ENCODE results near the gene FAM186B.

FAM186B gene

GRCh38 chr12:49542592-49543160, 62.8 kb downstream of the FAM186B start:
- H3K4me3 ChIP-seq (ENCODE audit: control insufficient read depth, low read depth, low read length): no peak overlapping the region
- TF ChIP-seq CTCF (conservative IDR thresholded peaks at IDR 0.05; ENCODE audit: control insufficient read depth, insufficient read depth, low read depth, low read length): no peak
- DNase-seq (ENCODE audit: low read depth): no peak

- no peak for DNase-seq (ENCODE audit: low read depth)
- TF ChIP-seq CTCF (conservative IDR thresholded peaks at IDR 0.05; ENCODE audit: control insufficient read depth, insufficient read depth, low read depth, low read length): no peak
- no peak overlapping the region for H3K4me3 ChIP-seq (ENCODE audit: control insufficient read depth, low read depth, low read length)
These were observed 63.4 kb downstream of the FAM186B start for GRCh38 chr12:49541911-49542505.

DNA sequence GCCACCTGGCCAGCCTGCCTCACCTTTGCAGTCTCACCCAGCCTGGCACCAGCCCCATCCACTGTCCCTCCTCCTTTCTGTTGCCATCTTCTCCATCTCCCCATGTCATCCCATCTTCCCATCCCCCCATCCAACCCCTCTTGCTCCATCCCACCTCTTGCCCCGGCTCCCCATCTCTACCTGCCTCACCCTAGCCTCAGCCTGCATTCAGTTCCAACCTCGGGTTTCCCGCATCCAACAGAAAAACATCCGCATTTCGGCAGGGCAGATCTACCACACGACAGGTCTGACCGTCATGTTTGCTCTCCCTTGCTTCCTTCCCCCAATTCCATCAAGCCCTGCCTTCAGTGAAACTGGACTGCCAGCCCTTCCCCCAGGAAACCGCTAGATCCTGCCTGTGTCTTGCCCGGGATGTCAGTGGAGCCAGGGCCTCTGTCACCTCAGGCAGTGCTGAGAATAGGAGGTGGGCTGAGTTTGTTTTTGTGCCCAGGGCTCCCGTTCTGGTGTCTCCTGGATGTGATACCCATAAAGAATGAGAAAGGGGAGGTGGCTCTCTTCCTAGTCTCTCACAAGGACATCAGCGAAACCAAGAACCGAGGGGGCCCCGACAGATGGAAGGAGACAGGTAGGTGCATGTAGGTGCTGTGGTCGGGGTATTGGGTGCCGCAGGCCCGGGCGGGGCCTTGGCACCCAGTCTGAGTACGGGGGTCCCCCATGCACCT, 64.1 kb downstream of the FAM186B start:
- no peak for TF ChIP-seq CTCF (conservative IDR thresholded peaks at IDR 0.05; ENCODE audit: control insufficient read depth, insufficient read depth, low read depth, low read length)
- DNase-seq (ENCODE audit: low read depth): no peak
- H3K4me3 ChIP-seq (ENCODE audit: control insufficient read depth, low read depth, low read length): no peak overlapping the region

GRCh38 chr12:49540229-49541139, 65.0 kb downstream of the FAM186B start:
- no peak for TF ChIP-seq CTCF (conservative IDR thresholded peaks at IDR 0.05; ENCODE audit: control insufficient read depth, insufficient read depth, low read depth, low read length)
- no peak for DNase-seq (ENCODE audit: low read depth)
- no peak overlapping the region for H3K4me3 ChIP-seq (ENCODE audit: control insufficient read depth, low read depth, low read length)

GRCh38 chr12:49539406-49540228, 65.8 kb downstream of the FAM186B start:
- H3K4me3 ChIP-seq (ENCODE audit: control insufficient read depth, low read depth, low read length): no peak overlapping the region
- no peak for TF ChIP-seq CTCF (conservative IDR thresholded peaks at IDR 0.05; ENCODE audit: control insufficient read depth, insufficient read depth, low read depth, low read length)
- no peak for DNase-seq (ENCODE audit: low read depth)

All from fibroblast of mammary gland (primary cell).